ENCODE measurements around the gene BRCC3. TPM values are rescaled to one million over a fixed set of nuclear protein-coding genes. Genes with fewer than 3 reads are reported as not detected.
A peak's percentile ranks its signal among the peaks of the same experiment; 100 is the strongest.

Gene BRCC3
- total and polyA plus RNA-seq, 2 experiments from 2014 or later: 13.4 to 27.2 TPM

GRCh38 chrX:155094468-155095061 lies 23.3 kb downstream of the BRCC3 start:
- H2AFZ ChIP-seq: no peak overlapping the region
- peak; percentile 18 for DNase-seq (ENCODE audit: low spot score)
- WGBS (ENCODE audit: low lambda C conversion rate, missing lambda C conversion rate): 59% methylated on average over 4 of the region's 4 CpGs
- no peaks in the 10 kb centered on the region for H3K36me3 ChIP-seq (replicated peaks; ENCODE audit: insufficient read depth, low read depth)
- TF ChIP-seq CTCF (IDR thresholded peaks at IDR 0.05; ENCODE audit: poor library complexity): peak; percentile 54
- TF ChIP-seq EZH2phosphoT487 (IDR thresholded peaks at IDR 0.05; ENCODE audit: low read depth, severe bottlenecking, unreplicated experiment): no peak
- TF ChIP-seq EZH2 (IDR thresholded peaks at IDR 0.05; ENCODE audit: borderline replicate concordance): no peak
- H3K4me1 ChIP-seq (ENCODE audit: insufficient read depth): no peaks in the 10 kb centered on the region
- H3K9me2 ChIP-seq (replicated peaks; ENCODE audit: insufficient read depth): no peaks in the 10 kb centered on the region
- no peak overlapping the region for H3K4me2 ChIP-seq
- H3K27ac ChIP-seq: no peak overlapping the region
- no peaks in the 10 kb centered on the region for H3K79me2 ChIP-seq
- H3K9me3 ChIP-seq (ENCODE audit: low read depth): no peaks in the 10 kb centered on the region
- no peak overlapping the region for H3K4me3 ChIP-seq
- H3K27me3 ChIP-seq: no peaks in the 10 kb centered on the region
- H4K20me1 ChIP-seq (ENCODE audit: insufficient read depth, poor library complexity, severe bottlenecking): no peaks in the 10 kb centered on the region

GRCh38 chrX:155105919-155106318 lies 34.6 kb downstream of the BRCC3 start:
- Histone ChIP-seq H3K27me3 (no peaks in the 10 kb centered on the region), H3K4me1 (ENCODE audit: insufficient read depth) (no peaks in the 10 kb centered on the region), H3K9me3 (ENCODE audit: low read depth) (no peaks in the 10 kb centered on the region), H3K4me2 (no peak overlapping the region), H3K27ac (no peak overlapping the region), H3K36me3 (replicated peaks; ENCODE audit: insufficient read depth, low read depth) (no peaks in the 10 kb centered on the region), H3K4me3 (no peak overlapping the region), H3K9me2 (replicated peaks; ENCODE audit: insufficient read depth) (no peaks in the 10 kb centered on the region), H4K20me1 (ENCODE audit: insufficient read depth, poor library complexity, severe bottlenecking) (no peaks in the 10 kb centered on the region), H2AFZ (no peak overlapping the region), H3K79me2 (no peaks in the 10 kb centered on the region)
- no peak for DNase-seq (ENCODE audit: low spot score)
- 77% methylated on average over 2 of the region's 2 CpGs for WGBS (ENCODE audit: low lambda C conversion rate, missing lambda C conversion rate)
- TF ChIP-seq EZH2phosphoT487 (IDR thresholded peaks at IDR 0.05; ENCODE audit: low read depth, severe bottlenecking, unreplicated experiment): no peak
- TF ChIP-seq EZH2 (IDR thresholded peaks at IDR 0.05; ENCODE audit: borderline replicate concordance): no peak
- TF ChIP-seq CTCF (IDR thresholded peaks at IDR 0.05; ENCODE audit: poor library complexity): no peak

- H3K9me3 ChIP-seq (ENCODE audit: low read depth): peaks cover 13% of the 10 kb centered on the region
- TF ChIP-seq CTCF (IDR thresholded peaks at IDR 0.05; ENCODE audit: poor library complexity): no peak
- TF ChIP-seq EZH2 (IDR thresholded peaks at IDR 0.05; ENCODE audit: borderline replicate concordance): no peak
- TF ChIP-seq EZH2phosphoT487 (IDR thresholded peaks at IDR 0.05; ENCODE audit: low read depth, severe bottlenecking, unreplicated experiment): no peak
- no peaks in the 10 kb centered on the region for H3K79me2 ChIP-seq
- H3K27me3 ChIP-seq: no peaks in the 10 kb centered on the region
- H3K9me2 ChIP-seq (replicated peaks; ENCODE audit: insufficient read depth): no peaks in the 10 kb centered on the region
- H3K4me2 ChIP-seq: no peak overlapping the region
- no peaks in the 10 kb centered on the region for H3K36me3 ChIP-seq (replicated peaks; ENCODE audit: insufficient read depth, low read depth)
- no peaks in the 10 kb centered on the region for H3K4me1 ChIP-seq (ENCODE audit: insufficient read depth)
- H2AFZ ChIP-seq: no peak overlapping the region
- no peaks in the 10 kb centered on the region for H4K20me1 ChIP-seq (ENCODE audit: insufficient read depth, poor library complexity, severe bottlenecking)
- no peak overlapping the region for H3K4me3 ChIP-seq
- no peak overlapping the region for H3K27ac ChIP-seq
- no peak for DNase-seq (ENCODE audit: low spot score)
Observed at GRCh38 chrX:155108427-155108826, 37.1 kb downstream of the BRCC3 start.
